Activated T-helper 9 cell treated with anti-CD3 and anti-CD28 coated beads, Interleukin-2, amount 50 U/mL, for 16 hours (primary cell): ENCODE data around the gene WDR43.

Source experiments
- DNase-seq: peaks from one replicate; pipeline ENCODE4 v3.0.0-alpha.2; 2020; ENCODE audit warnings: low read depth

Gene WDR43, protein sequence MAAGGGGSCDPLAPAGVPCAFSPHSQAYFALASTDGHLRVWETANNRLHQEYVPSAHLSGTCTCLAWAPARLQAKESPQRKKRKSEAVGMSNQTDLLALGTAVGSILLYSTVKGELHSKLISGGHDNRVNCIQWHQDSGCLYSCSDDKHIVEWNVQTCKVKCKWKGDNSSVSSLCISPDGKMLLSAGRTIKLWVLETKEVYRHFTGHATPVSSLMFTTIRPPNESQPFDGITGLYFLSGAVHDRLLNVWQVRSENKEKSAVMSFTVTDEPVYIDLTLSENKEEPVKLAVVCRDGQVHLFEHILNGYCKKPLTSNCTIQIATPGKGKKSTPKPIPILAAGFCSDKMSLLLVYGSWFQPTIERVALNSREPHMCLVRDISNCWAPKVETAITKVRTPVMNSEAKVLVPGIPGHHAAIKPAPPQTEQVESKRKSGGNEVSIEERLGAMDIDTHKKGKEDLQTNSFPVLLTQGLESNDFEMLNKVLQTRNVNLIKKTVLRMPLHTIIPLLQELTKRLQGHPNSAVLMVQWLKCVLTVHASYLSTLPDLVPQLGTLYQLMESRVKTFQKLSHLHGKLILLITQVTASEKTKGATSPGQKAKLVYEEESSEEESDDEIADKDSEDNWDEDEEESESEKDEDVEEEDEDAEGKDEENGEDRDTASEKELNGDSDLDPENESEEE

DNA sequence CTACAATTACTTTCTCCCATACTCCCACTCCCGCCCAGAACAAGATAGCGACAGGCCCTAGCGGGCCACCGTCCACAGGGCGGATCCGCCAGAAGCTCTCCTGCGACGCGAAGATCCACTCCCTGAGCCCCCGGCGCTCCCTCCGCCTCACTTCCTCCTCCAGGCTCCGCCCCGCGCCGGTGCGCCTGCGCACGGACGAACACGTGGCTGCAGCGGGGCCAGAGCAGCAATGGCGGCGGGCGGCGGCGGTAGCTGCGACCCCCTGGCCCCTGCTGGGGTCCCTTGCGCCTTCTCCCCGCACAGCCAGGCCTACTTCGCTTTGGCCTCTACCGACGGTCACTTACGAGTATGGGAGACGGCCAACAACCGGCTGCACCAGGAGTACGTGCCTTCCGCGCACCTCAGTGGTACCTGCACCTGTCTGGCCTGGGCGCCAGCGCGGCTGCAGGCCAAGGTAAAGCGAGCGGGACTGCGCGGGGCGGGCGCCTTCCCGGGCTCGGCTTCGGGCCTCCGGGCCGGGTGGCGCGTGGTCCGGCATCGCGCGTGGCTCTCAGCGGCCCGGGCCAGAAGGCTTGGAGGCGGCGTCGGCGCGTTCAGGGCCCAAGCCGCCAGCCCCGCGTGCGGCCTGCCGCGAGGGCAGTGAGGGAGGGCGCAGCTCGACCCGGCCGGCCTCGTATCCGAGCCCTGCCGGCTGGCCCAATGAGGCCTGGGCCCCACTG lies at the start of gene WDR43:
WDR43 (plus strand) TSS at position 198 of the 719 bp plus-strand sequence; CDS start at position 230, 32 bp downstream.
- DNase-seq: peak; percentile 99

DNA sequence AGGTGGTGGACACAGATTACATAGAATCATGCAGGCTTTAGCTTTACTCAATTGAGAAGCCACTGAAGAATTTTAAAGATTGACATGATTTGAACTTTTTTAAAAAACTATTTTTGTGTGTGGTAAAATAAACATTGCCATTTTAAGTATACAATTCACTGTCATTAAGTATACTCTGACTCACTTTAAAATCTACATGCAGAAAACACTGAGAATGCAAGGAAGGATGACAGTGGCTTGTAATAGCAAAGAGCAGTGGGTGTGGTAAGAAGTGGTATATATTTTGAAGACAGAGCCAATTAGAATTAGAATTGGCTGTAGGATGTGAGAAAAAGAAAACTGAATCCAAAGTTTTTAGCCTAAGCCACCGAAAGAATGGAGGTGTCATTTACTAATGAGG lies 39.3 kb upstream of the WDR43 start:
- DNase-seq: no peak

DNA sequence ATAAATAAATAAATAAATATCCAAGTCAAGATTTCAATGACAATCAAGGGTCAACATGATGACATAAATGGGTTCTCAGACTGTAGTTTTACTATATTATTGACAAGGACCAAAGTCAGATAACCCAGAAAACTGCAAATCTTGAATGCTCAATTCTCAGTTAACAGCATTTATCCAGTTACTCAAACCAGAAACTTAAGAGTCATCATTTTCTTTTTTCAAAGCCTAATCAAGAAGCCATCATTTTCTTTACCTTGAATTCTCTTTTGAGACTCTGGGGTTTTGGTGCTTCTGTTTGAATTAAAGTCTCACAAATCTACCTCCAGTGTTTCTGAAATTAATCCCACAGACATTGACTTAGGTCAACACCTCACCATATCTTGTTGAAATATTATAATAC lies 38.5 kb upstream of the WDR43 start:
- DNase-seq: no peak

DNA sequence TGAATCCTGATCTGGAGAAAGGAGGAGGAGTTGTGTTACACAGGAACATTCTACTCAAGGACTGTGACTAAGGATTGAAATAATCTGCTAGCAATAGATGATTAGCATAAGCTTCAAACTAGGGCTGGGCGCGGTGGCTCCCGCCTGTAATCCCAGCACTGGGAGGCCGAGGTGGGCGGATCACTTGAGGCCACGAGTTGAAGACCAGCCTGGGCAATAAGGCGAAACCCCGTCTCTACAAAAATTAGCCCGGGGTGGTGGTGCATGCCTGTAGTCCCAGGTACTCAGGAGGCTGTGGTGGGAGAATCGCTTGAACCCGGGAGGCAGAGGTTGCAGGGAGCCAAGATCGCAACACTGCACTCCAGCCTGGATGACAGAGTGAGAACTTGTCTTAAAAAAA lies 25.9 kb upstream of the WDR43 start:
- DNase-seq: no peak

DNA sequence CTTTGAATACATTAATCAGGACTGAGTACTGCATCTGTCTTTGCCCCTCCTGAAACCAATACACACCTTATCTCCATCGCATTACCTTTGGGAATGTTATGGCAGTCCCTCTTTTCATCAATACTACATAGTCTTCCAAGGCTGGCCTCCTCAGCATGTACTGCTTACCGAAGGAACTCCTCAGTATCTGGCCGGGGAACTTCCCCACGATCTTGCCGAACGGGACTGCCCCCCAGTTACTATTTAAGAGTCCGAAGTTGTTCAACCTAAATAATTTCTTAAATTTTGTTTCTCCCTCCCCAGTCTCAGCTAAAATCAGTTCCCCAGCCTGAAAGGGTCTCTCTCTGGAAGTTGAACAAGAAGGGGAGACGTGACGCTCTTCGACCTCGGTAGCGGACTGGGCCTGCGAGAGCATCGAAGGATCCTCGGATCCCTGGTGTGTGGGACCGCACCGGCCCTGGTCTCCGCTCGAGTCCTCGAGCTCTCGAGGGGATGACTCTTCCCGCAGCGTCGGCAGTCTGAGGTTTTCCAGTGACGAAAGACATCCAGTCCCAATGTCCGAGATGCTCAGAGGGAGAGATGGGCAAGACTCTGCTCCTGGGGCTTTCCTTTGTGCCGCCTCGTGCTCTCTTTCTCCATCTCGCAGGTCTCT lies 24.8 kb upstream of the WDR43 start:
- DNase-seq: no peak

DNA sequence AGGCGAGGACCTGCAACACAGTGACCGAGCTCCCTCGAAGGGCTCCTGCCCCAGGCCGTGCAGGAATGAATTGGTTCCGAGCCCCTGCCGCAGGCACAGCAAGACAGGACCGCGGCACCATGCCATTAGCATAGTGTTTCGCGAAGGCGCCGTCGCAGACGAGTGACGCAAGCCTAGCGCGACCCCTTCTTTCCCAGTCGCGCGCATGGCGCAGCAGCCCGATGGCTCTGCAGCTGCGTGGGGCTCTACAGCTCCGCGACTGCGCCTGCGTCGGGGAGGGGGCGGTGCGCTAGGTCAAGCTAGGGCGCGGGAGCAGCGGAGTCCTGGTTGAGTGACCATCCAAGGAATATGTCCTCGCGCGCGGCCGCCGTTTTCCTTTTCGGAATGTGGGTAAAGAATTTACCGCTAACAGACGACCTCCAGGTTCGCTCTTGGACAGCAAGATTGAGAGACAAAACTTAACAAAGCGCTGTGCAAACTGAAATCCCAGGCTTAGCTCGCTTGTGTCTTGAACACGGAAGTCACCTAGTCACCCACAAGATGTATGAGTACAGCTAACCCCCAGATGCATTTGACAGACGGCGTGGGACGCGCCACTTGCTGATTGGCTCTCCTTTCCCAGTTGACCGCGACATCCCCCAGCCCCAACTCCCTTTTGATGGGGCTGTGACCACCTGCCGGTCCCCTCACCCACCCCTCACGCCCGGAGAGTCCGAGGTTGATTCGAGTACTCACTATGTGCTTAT lies 24.1 kb upstream of the WDR43 start, which contains the start of gene TRMT61B:
TRMT61B (minus strand) TSS at position 164 of the 746 bp plus-strand sequence; CDS start at position 132, 32 bp downstream.
- peak; percentile 97 for DNase-seq

DNA sequence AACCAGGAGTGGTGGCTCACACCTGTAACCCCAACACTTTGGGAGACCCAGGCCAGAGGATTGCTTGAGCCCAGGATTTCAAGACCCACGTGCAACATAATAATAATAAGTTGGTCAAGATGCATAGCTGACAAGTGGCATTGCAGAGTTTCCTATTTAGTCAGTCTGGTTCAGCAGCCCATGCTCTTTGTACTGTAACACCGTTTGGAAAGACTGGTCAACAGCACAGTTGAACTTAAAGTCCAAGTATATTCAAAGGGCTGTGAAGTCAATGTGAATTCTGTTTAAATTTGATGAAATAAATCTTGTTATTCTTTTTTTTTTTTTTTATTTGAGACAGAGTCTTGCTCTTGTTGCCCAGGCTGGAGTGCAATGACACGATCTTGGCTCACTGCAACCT lies 22.8 kb upstream of the WDR43 start:
- DNase-seq: no peak

DNA sequence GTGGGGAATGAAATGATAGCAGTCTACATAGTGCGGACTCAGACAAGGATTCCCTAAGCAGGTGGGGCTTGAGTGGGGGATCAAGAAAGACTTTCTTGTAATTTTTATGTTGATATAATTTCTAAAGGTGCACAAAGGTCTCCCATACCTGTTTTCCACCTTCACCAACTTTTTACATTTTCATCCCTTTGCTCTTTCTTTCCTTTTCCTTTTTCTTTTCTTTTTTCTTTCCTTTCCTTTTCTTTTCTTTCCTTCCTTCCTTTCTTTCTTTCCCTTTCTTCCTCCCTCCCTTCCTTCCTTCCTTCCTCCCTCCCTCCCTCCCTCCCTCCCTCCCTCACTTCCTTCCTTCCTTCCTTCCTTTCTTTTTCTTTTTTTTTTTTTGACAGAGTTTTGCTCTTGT lies 14.3 kb upstream of the WDR43 start:
- no peak for DNase-seq

DNA sequence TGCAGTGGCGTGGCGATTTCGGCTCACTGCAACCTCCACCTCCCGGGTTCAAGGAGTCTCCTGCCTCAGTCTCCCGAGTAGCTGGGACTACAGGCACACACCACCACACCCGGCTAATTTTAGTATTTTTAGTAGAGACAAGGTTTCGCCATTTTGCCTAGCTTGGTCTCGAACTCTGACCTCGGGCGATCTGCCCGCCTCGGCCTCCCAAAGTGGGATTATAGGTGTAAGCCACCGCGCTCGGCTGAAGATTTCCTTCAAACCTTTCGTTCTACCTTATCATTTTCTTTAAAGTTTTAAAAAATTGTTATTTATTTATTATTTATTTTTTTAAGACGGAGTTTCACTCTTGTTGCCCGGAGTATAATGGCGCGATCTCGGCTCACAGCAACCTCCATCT lies 979 bp upstream of the WDR43 start:
- DNase-seq: no peak

DNA sequence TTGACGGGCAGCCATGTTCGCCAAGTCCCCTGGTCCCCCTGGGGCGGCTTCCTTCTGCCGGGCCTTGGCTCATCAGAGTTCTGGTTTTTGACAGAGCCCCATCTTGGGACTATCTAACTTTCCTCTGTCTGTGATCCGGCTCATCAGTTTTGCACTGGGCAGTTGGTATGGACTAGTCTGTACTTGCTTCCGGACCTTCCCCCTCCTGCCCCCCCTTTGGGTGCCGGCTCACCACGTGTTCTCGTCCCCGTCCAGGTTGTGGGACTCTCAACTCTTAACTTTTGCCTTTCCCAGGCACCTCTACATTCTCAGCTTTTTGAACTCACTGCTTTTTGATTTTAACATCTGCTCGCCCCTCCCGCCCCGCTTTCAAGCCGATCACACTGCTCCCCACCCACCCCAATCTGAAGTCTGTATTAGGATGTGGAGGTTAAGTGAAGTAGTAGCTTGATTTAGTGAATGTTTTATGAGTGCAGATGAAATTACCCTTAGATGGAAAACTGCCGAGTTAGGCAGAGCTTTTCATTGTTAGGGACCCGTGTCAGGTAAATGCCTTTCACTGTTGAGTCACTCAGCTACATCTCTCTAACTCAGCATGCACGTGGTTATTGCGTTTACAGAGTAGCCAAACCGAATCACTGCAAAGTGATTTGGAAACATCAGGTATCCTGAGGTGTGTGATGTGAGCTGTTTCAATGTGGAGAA lies 874 bp downstream of the WDR43 start:
- peak; percentile 34 for DNase-seq

DNA sequence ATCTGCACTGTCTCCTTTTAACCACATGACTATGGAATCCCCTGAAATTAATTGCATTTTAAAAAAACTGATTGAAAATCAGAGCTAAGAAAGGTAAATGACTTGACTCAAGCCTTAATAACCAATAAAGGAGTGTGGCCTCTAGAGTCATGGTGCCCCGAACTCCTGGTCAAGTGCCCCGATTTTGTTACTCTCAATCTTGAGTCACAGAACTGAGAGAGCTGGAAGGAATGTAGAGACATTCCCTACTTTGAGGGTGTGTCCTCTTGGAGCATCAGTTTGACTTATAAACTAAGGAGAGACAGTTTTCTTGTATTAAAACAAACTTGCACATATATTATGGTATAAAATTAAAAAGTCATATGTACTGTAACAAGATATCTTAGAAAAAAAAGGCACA lies 2.4 kb downstream of the WDR43 start:
- no peak for DNase-seq

DNA sequence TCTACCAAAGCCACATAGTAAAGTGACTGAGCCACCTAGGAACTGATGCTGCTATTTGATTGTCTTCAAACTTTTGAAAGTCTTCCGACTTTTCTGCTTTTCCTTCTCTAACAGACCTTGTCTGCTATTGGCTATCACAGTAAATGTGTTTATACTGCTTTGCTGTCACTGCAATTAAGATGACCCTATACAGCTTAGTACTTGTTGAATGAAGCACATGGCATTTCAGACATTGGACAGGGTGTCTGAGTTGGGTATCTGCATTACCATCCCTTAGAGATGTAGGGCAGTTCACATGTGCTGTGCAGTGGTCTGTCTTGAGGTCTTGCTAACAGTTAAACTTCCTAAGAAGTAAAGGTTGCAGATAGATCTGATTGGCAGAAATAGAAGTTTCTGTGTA lies 3.6 kb downstream of the WDR43 start:
- no peak for DNase-seq

DNA sequence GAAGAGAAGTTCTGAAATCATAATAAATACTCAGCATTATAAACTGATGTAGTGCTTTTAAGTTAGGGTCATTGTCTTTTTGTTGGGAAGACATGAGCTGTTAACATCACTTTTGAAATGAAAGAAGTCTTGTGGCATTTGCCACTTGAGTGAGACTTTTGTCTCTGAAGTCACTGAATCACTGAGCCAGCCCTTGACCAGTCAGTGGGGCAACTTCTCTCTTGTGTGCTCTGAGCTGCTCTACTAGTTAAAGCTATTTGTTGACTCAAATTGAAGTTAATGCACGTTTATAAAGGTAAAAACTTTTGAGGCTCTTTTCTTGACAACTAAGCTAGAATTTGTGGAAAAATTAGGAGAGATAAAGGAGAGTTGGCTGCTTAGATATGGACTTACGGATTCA lies 6.7 kb downstream of the WDR43 start:
- DNase-seq: no peak

DNA sequence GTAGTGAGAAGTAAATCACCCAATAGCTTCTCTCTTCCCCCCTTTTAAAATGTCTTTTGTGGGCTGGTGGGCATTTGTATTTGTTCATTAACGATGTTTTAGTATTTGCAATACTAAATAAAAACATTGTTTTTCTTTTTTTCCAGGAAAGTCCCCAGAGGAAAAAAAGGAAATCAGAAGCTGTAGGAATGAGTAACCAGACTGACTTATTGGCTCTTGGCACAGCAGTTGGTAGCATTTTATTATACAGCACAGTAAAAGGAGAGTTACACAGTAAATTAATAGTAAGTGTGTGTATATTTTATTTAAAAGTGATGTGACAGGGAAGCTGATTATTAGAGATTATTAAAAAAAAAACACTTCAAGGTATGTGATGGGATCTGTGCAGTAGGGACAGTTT lies 7.4 kb downstream of the WDR43 start:
- no peak for DNase-seq

DNA sequence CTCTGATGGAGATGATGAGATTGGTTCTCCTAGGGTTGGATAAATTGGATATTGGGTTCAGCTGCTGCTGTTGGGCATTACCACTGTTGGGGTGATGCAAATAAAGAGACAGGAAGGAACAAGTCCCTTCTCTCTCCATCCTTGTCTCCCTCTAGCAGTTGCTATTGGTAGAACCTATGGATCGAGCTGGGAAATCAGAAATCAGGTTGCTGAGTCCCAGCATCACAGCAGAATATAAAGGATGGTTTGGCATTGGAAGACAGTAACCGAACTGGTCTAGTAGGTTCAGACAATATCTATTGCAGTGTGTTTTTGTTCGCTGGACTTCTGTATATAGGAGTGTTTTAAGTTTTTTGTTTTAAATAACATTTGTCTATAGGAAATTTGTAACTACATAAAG lies 8.1 kb downstream of the WDR43 start:
- no peak for DNase-seq

DNA sequence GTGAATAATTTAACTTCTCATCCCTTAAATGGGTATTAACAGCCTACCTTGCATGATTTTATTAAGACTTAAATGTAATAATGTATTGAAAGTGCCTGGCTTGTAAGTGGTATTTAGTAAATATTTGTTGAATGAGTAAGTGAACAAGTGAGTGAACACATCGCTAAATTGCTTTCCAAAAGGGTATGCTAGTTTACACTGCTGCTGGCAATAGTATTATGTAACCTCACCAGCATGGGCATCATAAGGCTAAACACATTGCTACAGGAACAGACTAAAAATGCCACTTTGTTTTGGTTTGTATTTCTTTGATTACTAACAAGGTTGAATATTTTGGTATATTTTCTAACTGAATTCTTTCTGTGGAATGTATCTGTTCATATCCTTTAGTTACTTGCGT lies 9.8 kb downstream of the WDR43 start:
- no peak for DNase-seq

DNA sequence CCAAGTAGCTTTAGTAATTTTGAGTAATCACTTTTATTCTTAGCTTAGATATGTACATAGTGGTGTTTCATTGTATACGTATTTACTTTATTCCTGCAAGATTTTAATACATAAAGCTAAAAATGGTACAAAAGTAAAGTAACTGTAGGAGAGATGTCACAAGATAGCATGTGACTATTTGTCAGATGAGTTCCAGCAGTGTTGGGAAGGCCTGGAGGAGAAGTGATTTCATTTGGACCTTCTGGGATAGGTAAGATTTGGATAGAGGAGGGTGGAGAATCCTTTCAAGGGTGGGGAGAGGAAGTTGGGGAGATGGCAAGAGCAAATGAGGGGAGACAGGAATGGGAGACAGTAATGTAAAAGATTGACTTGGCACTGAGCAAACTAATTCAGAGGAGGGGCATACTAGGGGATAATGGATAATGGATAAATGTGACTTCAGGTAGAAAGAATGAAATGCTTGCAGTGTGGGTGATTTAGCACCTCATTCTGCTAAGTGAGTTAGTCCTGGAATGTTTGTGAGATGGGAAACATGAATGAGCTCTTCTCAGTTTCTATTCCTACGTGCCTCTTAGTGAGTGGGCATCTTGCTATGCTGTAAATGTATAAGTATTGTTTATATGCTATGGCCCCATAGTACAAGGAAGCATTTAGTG lies 10.5 kb downstream of the WDR43 start:
- no peak for DNase-seq

DNA sequence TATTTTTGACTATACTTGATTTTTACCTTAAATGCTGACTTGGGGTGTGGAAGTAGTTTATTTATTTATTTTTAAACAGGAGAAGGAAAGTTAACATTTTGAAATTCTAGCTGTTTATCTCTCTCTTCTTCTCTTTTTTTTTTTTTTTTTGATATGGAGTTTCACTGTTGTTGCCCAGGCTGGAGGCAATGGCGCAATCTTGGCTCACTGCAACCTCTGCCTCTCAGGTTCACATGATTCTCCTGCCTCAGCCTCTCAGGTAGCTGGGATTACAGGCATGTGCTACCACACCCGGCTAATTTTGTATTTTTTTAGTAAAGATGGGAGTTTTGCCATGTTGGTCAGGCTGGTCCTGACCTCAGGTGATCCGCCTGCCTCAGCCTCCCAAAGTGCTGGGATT lies 11.1 kb downstream of the WDR43 start:
- DNase-seq: no peak

DNA sequence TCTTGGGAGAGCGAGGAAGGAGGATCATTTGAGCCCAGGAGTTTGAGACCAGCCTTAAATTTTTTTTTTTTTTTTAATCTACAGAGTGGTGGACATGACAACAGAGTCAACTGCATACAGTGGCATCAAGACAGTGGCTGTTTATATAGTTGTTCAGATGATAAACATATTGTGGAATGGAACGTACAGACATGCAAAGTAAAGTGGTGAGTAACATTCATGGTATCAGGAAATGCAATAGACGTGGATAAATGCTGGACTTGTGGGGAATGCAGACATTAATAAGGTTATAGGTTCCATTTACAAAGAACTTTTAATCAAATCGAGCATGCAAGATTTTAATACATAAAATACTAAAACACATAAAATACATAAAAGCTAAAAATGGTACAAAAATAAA lies 11.9 kb downstream of the WDR43 start:
- DNase-seq: no peak

DNA sequence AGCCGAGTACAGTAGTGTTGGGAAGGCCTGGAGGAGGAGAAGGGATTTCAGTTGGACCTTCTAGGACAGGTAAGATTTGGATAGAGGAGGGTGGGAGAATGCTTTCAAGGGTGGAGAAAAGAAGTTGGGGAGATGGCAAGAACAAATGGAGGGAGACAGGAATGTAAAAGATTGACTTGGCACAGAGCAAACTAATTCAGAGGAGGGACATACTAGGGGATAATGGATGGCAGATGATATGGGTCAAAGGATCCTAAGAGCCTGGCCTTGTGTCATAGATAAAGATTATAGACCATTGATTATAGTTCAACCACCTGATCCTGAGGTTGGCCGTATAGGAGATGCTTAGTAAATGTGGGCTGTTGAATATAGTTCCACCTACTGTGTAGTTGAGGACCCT lies 12.4 kb downstream of the WDR43 start:
- DNase-seq: no peak

DNA sequence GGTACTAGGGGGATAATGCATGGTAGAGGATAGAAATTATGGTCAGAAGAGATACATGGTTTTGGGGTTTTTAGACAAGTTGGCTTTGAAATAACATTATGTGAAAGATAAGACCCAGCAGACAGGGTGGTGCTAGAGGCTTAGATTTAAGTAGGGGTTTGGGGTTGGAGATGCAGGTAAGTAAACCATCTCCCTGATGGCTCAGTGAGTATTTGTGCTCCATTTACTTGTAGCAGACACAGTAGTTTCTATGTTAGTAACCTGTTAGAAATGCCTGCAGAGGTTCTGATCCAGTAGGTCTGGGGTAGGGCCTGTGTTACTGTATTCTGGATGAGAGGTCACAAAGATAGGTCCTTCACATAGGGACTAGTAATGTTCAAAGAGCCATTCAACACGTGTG lies 13.7 kb downstream of the WDR43 start:
- no peak for DNase-seq
